ENCODE data around the gene EN1.

EN1 gene

GRCh38 chr2:118856330-118856977 lies 9.0 kb upstream of the EN1 start:
- no peak overlapping the region for H3K4me3 ChIP-seq (ENCODE audit: low read depth, low read length)
- TF ChIP-seq CTCF (IDR thresholded peaks at IDR 0.05; ENCODE audit: borderline replicate concordance, insufficient read depth, low read depth, low read length): no peak

GRCh38 chr2:118855451-118856279 lies 8.2 kb upstream of the EN1 start:
- H3K4me3 ChIP-seq (ENCODE audit: low read depth, low read length): no peak overlapping the region
- peak; percentile 92 for TF ChIP-seq CTCF (IDR thresholded peaks at IDR 0.05; ENCODE audit: borderline replicate concordance, insufficient read depth, low read depth, low read length)

- no peak overlapping the region for H3K4me3 ChIP-seq (ENCODE audit: low read depth, low read length)
- TF ChIP-seq CTCF (IDR thresholded peaks at IDR 0.05; ENCODE audit: borderline replicate concordance, insufficient read depth, low read depth, low read length): no peak
These were observed 7.3 kb upstream of the EN1 start for GRCh38 chr2:118854507-118855345.

- TF ChIP-seq CTCF (IDR thresholded peaks at IDR 0.05; ENCODE audit: borderline replicate concordance, insufficient read depth, low read depth, low read length): no peak
- no peak overlapping the region for H3K4me3 ChIP-seq (ENCODE audit: low read depth, low read length)
These were observed 6.3 kb upstream of the EN1 start for GRCh38 chr2:118853651-118854291.

- H3K4me3 ChIP-seq (ENCODE audit: low read depth, low read length): no peak overlapping the region
- no peak for TF ChIP-seq CTCF (IDR thresholded peaks at IDR 0.05; ENCODE audit: borderline replicate concordance, insufficient read depth, low read depth, low read length)
These were observed 5.7 kb upstream of the EN1 start for GRCh38 chr2:118853129-118853640.

GRCh38 chr2:118852605-118853128 lies 5.2 kb upstream of the EN1 start:
- TF ChIP-seq CTCF (IDR thresholded peaks at IDR 0.05; ENCODE audit: borderline replicate concordance, insufficient read depth, low read depth, low read length): no peak
- no peak overlapping the region for H3K4me3 ChIP-seq (ENCODE audit: low read depth, low read length)

Data from GM12875 (cell line).